Erythroblast (primary cell): ENCODE data around the gene MESP2.

Experiments
- DNase-seq, 2 experiments: peaks; one replicate each; lab custom pipeline; 2025; lab: John Stamatoyannopoulos, UW
- GATA1 ChIP-seq: IDR thresholded peaks from 2 replicates; pipeline ENCODE4 v1.6.1; 2011; ENCODE audit warnings: low read depth, mild to moderate bottlenecking, control low read depth, low read length, moderate library complexity
- POLR2A ChIP-seq: IDR thresholded peaks from 2 replicates; pipeline ENCODE4 v1.6.1; 2011; ENCODE audit warnings: mild to moderate bottlenecking, low read length

Gene MESP2, protein sequence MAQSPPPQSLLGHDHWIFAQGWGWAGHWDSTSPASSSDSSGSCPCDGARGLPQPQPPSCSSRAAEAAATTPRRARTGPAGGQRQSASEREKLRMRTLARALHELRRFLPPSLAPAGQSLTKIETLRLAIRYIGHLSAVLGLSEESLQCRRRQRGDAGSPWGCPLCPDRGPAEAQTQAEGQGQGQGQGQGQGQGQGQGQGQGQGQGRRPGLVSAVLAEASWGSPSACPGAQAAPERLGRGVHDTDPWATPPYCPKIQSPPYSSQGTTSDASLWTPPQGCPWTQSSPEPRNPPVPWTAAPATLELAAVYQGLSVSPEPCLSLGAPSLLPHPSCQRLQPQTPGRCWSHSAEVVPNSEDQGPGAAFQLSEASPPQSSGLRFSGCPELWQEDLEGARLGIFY

DNA sequence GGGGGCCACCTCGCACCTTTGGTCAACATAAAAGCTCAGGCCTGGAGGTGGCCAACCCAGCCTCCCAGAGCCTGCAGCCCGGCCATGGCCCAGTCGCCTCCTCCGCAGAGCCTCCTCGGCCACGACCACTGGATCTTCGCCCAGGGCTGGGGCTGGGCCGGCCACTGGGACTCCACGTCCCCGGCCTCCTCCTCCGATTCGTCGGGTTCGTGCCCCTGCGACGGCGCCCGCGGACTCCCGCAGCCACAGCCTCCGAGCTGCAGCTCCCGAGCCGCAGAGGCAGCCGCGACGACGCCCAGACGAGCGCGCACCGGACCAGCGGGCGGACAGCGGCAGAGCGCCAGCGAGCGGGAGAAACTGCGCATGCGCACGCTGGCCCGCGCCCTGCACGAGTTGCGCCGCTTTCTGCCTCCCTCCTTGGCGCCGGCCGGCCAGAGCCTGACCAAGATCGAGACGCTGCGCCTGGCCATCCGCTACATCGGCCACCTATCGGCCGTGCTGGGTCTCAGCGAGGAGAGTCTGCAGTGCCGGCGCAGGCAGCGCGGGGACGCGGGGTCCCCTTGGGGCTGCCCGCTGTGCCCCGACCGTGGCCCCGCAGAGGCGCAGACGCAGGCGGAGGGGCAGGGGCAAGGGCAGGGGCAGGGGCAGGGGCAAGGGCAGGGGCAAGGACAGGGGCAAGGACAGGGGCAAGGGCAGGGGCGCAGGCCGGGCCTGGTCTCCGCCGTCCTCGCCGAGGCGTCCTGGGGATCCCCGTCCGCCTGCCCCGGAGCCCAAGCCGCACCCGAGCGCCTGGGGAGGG is at the start of gene MESP2:
Gene MESP2, plus strand, starts transcription at position 59 of the 799 bp plus-strand sequence. Its CDS starts 26 bp downstream, at position 85.
- DNase-seq = peak; percentile 89 to 91
- TF ChIP-seq GATA1 (no peak), POLR2A (no peak)

DNA sequence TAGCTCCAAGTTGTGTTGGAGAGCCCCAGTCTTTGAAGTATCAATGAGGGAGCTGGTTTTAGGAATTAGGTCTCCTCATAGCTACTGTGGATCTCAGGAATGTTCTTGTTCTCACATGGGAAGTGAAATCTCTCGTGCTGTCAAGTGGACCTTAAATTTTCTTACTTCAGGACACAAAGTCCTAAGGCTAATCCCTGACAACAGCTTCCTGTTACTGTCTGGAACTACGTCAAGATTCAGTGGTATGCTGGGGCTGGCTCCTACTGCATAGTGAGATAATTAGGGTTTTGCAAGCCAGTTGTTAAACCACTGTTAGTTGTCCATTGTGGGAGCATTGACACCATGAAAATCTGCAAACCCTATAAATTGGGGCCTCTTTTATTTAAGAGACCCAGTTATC is 47.9 kb upstream of the MESP2 start:
- no peak for TF ChIP-seq GATA1
- no peak for TF ChIP-seq POLR2A
- DNase-seq = no peak

DNA sequence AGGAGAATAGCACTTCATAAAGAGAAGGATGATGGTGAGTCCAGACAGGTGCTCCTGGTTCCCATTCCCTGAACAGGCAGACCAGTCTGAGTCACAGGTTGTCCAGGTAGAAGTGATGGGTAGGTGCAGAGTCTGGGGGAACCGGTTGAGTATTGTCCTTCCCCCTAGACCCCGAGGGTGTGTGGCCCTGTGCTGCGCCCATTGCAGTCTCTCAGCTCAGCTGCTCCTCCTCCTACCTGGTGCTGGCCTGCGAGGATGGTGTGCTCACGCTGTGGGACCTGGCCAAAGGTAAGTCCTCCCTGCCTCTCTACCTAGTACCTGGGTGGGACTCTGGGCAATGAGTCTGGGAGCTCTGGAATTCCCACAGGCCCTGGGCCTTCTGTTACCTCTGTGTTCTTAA is 44.9 kb upstream of the MESP2 start:
- DNase-seq = no peak
- TF ChIP-seq GATA1 (no peak), POLR2A (no peak)

DNA sequence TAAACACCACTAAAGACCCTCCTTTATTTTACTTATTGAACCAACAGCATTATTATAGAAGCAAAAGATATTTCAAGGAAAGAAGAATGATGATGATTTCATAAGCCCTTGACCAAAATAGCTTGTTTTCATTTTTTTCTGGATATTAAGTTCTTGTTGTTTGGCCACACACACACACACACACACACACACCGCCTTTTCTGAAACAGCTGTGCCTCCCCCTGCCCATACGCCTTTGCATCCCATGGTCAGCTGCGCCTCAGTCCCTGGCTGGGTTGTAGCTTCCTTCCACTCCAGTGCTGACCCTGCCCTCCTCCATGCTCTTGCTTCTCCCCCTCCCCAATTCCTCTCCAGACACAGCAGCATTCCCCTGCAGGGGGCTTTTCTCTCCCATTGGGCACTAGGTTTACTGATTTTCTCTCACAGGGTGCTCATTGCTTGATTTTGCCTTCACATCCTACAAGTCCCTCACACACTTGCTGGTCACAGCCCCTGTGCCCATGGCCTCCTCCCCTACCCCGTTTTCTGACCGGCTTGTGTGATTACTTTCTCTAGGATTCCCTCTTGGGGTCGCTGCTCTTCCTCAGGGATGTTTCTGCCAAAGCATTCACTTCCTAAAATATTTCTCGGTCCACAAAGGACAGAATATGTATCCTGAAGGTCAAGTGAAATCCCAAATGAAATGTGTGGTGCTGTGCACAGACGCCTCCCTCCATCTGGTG is 43.5 kb upstream of the MESP2 start:
- DNase-seq = no peak
- no peak for TF ChIP-seq POLR2A
- no peak for TF ChIP-seq GATA1

DNA sequence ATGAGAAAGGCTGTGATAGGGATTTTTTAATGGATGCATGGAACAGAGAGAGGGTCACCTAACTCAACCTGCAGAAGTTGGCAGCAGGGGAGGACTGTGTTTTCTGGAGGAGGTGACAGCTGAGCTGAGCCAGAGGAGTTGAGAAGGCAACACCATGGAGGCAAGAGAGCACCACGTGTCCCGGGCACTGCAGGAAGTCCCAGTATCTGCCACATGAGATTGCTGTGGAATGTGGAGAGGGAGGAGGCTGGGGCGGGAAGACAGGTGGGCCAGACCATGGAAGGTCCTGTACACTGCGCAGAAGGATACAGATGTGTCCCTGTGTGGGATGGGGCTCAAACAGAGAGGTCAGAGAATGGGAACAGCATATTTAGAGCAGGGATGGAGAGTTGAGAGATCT is 40.4 kb upstream of the MESP2 start:
- no peak for DNase-seq
- TF ChIP-seq POLR2A = no peak
- no peak for TF ChIP-seq GATA1

DNA sequence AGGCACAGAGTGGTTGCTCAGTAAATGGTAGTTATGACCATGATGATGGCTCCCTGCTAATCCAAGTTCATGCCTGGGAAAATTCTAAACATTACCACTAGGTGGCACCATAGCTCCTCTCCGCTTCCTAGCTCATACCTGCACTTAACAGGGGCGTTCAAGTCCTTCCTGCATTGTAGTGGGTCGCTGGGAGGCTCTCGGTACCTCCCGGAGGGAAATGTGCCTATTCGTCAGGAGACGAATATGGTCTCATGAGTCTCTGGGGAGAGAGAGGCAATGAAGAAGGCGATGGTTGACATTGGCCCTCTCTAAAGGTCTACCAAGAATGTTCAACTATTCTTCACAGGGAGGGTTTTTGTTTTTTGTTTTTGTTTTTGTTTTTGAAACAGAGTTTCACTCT is 36.0 kb upstream of the MESP2 start:
- DNase-seq = peak; percentile 66 to 83
- no peak for TF ChIP-seq GATA1
- TF ChIP-seq POLR2A = no peak

DNA sequence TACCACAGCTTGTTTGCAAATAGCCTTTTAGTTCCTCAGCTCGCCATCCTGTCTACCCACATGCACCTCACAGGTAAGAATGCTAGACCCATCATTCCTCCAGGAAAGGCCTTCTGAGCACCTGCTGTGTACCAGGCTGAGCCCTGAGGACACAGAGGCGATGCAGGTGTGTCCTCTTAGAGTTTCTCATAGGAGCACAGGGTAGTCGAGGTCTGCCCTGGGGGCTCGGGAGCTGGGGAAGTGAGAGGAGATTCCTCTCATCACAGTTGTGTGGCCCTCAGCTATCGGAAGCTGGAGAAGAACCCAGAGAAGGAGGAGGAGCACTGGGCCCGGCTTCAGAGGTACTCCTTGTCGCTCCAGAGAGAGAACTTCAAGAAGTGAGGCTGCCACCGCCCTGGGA is 33.1 kb upstream of the MESP2 start:
- no peak for DNase-seq
- no peak for TF ChIP-seq POLR2A
- no peak for TF ChIP-seq GATA1

DNA sequence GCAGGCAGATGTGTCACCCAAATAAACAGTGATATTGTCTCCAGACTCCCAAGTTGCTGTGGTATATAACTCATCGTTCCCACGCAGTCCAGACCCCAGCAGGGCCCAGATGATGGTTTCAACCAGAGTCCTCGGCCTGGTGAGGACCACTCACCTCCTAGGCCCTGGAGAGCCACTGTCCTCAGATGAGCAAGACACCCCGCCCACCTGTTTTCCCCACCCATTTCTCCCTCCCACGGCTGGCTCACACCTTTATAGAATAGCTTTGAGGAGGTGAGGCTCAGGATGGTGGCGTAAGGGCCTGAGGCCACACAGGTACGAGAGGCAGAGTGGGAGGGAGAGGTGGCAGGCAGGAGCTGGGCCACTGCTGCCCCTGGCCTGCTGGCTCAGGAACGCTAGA is 32.5 kb upstream of the MESP2 start:
- no peak for TF ChIP-seq GATA1
- no peak for TF ChIP-seq POLR2A
- DNase-seq = no peak

DNA sequence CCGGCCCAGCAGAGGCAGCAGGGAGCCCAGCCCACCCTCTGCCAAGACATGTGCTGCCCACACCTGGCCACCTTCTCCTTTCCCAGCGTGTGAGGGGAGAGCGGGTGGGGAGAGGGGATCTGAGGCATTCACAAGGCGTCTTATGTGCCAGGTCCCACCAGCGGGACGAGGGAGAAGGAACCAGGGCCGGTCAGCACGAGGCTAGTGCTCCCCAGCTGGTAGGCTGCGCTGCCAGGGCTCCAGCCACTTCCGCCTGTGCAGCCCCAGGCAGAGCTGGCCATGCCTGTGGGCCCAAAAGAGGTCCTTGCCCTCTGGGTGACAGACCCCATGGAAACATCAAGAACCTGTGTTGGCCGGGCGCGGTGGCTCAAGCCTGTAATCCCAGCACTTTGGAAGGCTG is 31.0 kb upstream of the MESP2 start:
- DNase-seq = no peak
- TF ChIP-seq GATA1 (no peak), POLR2A (no peak)

DNA sequence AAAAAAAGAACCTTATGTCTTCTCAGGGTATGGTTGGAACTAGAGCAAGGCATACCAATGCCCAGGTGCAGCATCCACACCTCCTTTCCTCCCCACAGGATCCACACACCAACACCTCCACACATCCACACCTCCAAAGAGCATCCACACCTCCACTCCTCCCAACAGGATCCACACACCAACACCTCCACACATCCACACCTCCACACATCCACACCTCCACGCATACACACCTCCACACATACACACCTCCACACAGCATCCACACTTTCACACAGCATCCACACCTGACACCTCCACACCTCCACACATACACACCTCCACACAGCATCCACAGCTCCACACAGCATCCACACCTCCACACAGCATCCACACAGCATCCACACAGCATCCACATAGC is 30.4 kb upstream of the MESP2 start:
- DNase-seq = no peak
- TF ChIP-seq GATA1 (no peak), POLR2A (no peak)

DNA sequence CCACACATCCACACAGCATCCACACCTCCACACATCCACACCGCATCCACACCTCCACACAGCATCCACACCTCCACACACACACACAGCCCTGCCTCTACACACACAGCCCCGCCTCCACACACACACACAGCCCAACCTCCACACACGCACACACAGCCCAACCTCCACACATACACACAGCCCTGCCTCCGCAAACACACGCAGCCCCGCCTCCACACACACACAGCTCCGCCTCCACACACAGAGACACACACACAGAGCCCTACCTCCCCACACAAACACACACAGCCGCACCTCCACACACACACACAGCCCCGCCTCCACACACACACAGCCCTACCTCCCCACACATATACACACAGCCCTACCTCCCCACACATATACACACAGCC is 29.7 kb upstream of the MESP2 start:
- no peak for TF ChIP-seq POLR2A
- no peak for TF ChIP-seq GATA1
- no peak for DNase-seq

DNA sequence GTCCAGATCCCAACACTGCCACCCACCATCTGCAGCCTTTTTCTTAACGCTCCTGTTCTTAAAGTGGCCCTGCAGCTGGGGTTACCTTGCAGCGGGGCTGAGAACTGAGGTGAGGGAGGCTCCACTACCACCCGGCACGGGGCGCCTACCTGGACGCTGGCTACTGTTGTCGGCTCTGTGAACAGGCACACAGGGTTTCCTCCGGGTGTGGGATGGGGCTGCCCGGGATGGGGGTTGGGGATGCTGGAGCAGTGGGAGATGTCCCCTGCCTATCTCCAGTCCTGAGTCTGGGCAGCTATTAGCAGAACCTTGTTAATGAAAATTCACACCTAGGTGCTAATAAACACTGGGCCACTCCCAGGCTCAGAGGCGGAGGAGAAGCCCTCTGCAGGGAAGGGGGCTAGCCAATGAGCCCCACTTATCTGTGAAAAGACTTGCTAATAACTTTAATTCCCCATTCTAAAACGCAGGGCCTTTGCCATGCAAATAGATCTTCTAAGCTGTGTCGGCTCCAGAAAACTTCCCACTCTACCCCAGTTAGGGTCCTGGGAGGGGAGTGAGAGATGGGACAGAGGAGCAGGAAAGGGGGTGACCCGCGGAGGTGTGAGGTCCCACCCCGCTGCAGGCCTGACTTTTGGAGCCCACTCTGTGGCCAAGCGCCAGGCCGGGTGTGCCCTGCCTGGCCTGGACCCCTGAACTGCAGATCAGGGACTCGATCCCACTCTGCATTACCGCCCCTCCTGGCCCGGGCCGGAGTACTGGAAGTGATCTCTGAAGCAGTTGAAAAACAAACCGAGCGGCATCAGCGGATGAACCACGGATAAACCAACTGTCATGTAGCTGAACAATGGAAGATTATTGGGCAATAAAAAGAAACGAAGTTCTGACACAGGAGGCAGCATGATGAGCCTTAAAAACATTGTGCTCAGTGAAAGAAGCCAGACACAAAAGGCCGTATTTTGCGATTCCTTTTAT is 28.1 kb upstream of the MESP2 start:
- TF ChIP-seq GATA1 (no peak), POLR2A (no peak)
- DNase-seq = no peak

DNA sequence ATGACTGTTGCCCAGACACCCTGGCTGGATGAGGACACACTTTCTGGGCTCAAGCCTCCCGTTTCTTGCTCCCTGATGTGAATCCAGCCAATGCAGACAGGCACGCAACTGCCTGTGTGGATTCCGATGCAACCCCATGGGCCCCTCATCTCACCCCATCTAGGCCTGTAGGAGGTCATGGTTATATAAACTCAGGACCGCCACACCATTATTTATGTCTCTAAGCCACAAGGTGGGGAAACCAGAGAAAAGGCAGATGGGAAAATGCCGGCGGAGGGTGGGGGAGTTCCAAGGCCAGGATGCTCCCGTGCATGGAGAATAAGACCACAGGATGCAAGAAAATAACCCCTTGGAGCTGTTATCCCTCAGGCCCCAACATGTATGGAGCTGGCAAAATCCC is 27.1 kb upstream of the MESP2 start:
- no peak for DNase-seq
- TF ChIP-seq POLR2A = no peak

DNA sequence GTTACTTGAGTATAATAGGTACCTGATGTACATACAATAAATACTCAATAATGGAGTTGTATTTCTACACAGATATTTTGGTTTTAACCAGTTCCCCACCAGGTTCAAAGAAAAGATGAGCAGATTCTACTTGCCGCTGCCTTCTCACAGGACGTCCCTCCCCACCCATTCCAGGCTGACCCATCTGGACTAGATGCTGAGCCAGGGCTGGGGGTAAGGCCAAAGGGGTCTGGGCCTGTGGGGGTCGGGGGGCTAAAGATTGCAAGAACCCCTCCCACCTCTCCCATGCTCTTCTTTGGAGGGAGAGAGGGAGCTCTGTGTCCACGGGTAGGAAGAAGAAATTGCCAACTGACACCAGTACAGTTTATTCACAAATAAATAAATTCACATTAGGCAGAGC is 26.6 kb upstream of the MESP2 start:
- no peak for TF ChIP-seq GATA1
- no peak for TF ChIP-seq POLR2A
- no peak for DNase-seq
